Left lung (tissue), 10 donors: Measurements from ENCODE around the gene HNRNPH1. TPM values are rescaled to one million over a fixed set of nuclear protein-coding genes. Genes with fewer than 3 reads are reported as not detected.

Experiments
- ATAC-seq: fragments of 200-7000 bp; cut with Tn5 transposase; one replicate; pipeline ENCODE4 v1.9.1; 2020; ENCODE audit warnings: moderate library complexity
- DNase-seq, 4 donors: peaks; one replicate each; pipeline ENCODE4 v3.0.0-alpha.2; 2013 to 2020
- H3K27ac ChIP-seq, 2 donors: fragments of 200-600 bp; sonication (generic) in 1 of 2; one replicate each; pipeline versions ENCODE4 v1.5.0 to v1.8.0; 2020 to 2021
- H3K27me3 ChIP-seq, 2 donors: fragments of 200-600 bp; sonication (generic) in 1 of 2; one replicate each; pipeline versions ENCODE4 v1.5.0 to v1.8.0; 2020 to 2021
- H3K36me3 ChIP-seq, 2 donors: fragments of 200-600 bp; sonication (generic) in 1 of 2; one replicate each; pipeline versions ENCODE4 v1.5.0 to v1.8.0; 2020 to 2021
- H3K4me1 ChIP-seq, 2 donors: fragments of 200-600 bp; one replicate each; pipeline ENCODE4 v1.8.0; 2021
- H3K4me3 ChIP-seq, 2 donors: fragments of 200-600 bp; sonication (generic) in 1 of 2; one replicate each; pipeline versions ENCODE4 v1.5.0 to v1.8.0; 2020 to 2021; ENCODE audit warnings: mild to moderate bottlenecking in 1 of 2
- H3K9me3 ChIP-seq, 2 donors: fragments of 200-600 bp; sonication (generic) in 1 of 2; one replicate each; pipeline versions ENCODE4 v1.5.0 to v1.8.0; 2020 to 2021
- intact Hi-C, 2 donors: fragments of 100-400 bp; cut with DNase I; formaldehyde crosslinking; loops; one replicate each; pipeline versions ENCODE4 v1.11.2 to v1.14.2; 2022
- polyA plus RNA-seq, 6 donors: library from polyadenylated mRNA; unstranded; fragments of 120-200 nt; gene quantifications; one replicate each; pipeline ENCODE4 v1.2.1, GENCODE V29; 2013; ENCODE audit not compliant: insufficient read length in 6 of 6
- total RNA-seq, 2 donors: library from RNA; stranded (reverse); fragmentation: NEBNext Ultra II Directional; extraction: Animal tissue kit (Norgen Biotek cat#: 25700); gene quantifications; one replicate each; pipeline ENCODE4 v1.2.1, GENCODE V29; 2021
- TF ChIP-seq, protein P1 (sequence below), 2 donors: fragments of 200-600 bp; sonication (generic) in 1 of 2; IDR thresholded peaks; one replicate each; pipeline versions ENCODE4 v1.5.0 to v1.8.0; 2021; ENCODE audit warnings: antibody characterized with exemption in 2 of 2
- donor health status: DM: no; HTN: yes; CAD: no.
- donor health status: DM: no; HTN: no; CAD: no.

The HNRNPH1 gene
- total and polyA plus RNA-seq, 8 donors, result 404 to 2,002 (median 1,624) TPM

DNA sequence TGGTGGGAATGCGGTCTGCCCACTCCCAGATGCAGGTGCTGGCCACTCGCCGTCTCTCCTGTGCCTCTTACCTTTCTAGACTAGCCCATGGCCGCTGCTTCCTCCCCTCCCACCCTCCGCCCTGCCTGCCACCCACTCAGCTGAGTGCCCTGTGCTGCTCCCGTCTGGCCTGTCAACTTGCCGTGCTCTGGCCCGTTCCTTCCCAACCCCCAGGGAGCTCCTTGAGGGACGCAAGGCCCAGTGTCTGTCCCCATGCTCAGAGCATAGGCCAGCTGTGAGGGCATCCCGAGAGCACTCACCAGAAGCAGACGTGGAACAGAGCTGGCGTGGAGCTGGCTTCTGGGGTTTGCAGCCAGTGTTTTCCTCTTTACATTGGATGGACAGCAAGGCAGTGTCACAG, 20.2 kb downstream of the HNRNPH1 start:
- peaks cover 0 to 100% of the 10 kb centered on the region in 2 donors for H3K36me3 ChIP-seq

DNA sequence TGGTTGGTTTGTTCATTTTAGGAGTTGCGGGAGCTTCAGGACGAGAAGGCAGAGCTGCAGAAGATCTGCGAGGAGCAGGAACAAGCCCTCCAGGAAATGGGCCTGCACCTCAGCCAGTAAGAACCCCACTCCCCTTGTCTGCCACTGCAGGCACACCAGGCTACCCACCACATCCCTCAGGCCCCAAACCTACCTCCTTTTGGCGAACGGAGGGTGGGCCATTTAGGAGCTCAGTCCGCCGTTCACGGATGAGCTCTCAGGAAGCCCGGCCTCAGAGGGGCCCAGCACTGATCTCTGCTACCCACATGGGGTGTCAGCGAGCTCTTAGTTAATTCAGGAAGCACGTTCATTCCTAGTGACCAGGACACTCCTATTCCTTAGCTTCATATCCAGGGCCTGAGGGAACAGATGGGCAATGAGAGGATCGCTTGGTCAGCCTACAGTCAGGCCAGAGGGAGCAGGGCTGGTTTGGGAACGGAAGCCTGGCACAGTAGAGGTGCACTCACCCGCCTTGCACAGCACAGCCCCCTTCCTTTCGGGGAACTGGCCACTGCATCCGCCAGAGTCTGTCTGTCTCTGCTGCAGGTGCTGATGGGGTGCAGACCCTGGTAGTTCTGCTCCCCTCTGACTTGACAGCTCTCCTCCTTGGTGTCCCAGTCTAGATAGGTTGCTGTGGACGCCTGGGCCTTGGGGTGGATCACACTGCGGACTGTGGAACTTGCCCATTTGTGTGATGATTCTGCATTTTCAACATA, 21.4 kb downstream of the HNRNPH1 start:
- TF ChIP-seq, protein P1, sequence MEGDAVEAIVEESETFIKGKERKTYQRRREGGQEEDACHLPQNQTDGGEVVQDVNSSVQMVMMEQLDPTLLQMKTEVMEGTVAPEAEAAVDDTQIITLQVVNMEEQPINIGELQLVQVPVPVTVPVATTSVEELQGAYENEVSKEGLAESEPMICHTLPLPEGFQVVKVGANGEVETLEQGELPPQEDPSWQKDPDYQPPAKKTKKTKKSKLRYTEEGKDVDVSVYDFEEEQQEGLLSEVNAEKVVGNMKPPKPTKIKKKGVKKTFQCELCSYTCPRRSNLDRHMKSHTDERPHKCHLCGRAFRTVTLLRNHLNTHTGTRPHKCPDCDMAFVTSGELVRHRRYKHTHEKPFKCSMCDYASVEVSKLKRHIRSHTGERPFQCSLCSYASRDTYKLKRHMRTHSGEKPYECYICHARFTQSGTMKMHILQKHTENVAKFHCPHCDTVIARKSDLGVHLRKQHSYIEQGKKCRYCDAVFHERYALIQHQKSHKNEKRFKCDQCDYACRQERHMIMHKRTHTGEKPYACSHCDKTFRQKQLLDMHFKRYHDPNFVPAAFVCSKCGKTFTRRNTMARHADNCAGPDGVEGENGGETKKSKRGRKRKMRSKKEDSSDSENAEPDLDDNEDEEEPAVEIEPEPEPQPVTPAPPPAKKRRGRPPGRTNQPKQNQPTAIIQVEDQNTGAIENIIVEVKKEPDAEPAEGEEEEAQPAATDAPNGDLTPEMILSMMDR (IDR thresholded peaks at IDR 0.05), result no peak
- no peak for DNase-seq
- H3K36me3 ChIP-seq, result peaks cover 0 to 100% of the 10 kb centered on the region in 2 donors

More for the DNA sequence above, 20.2 kb downstream of the HNRNPH1 start:
- DNase-seq (no peak), ATAC-seq (no peak)
- Histone ChIP-seq H3K9me3 (no peaks in the 10 kb centered on the region), H3K27ac (no peak overlapping the region), H3K4me3 (no peak overlapping the region), H3K27me3 (no peaks in the 10 kb centered on the region), H3K4me1 (peaks cover 0 to 8% of the 10 kb centered on the region in 2 donors)
- intact Hi-C loops, result no loop called here
- TF ChIP-seq, protein P1 (IDR thresholded peaks at IDR 0.05), result no peak

DNA sequence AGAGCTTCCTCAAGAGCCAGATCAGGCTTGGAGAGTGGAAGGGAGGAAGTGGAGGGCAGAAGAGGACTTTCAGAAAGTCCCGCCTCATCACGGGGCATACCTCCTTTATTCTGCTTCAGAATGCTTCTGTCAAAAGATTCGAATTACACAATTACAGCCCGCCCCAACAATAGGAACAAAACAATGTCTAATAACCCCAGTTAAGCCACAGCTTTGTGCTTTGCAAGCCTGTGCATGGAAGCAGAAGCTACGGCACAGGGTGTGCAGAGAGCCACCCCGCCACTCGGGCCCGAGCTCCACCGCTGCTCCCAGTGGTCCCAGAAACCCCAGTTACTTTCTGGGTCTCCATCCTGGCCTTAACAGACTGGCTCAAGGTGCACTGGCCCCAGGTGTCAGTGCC, 23.5 kb downstream of the HNRNPH1 start:
- intact Hi-C loops, result no loop called here
- TF ChIP-seq, protein P1 (IDR thresholded peaks at IDR 0.05), result no peak
- Histone ChIP-seq H3K27me3 (no peaks in the 10 kb centered on the region), H3K36me3 (peaks cover 0 to 100% of the 10 kb centered on the region in 2 donors), H3K4me1 (peaks cover 0 to 8% of the 10 kb centered on the region in 2 donors), H3K4me3 (no peak overlapping the region), H3K27ac (no peak overlapping the region), H3K9me3 (no peaks in the 10 kb centered on the region)
- ATAC-seq (peak; percentile 63), DNase-seq (no peak)

More for the DNA sequence above, 21.4 kb downstream of the HNRNPH1 start:
- ATAC-seq, result no peak
- Histone ChIP-seq H3K27ac (no peak overlapping the region), H3K4me3 (no peak overlapping the region), H3K9me3 (no peaks in the 10 kb centered on the region), H3K4me1 (peaks cover 0 to 8% of the 10 kb centered on the region in 2 donors), H3K27me3 (no peaks in the 10 kb centered on the region)
- intact Hi-C loops, result no loop called here

DNA sequence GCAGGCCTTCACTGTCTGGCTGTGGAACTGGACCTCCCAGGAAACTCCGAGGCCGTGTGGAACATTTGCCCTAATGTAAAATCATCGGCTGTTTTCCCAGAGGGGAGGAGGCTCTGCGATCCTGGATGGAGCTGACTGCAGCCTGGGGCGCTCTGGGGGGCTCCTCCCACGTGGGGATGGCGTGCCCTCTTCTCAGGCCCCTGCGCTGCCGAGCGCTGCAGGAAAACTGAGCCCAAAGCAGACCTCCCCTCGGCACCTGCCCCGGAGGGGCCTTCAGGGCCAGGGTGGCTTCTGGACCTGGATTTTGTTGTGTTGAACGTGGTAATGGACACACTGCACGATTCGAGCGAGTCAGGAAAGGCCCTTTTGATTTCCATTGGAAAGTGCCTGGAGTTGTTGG, 23.9 kb downstream of the HNRNPH1 start:
- Histone ChIP-seq H3K4me1 (peaks cover 0 to 8% of the 10 kb centered on the region in 2 donors), H3K27ac (no peak overlapping the region), H3K4me3 (no peak overlapping the region), H3K9me3 (no peaks in the 10 kb centered on the region), H3K36me3 (peaks cover 0 to 100% of the 10 kb centered on the region in 2 donors), H3K27me3 (no peaks in the 10 kb centered on the region)
- DNase-seq, result no peak
- TF ChIP-seq, protein P1 (IDR thresholded peaks at IDR 0.05), result no peak
- intact Hi-C loops, result no loop called here
- ATAC-seq, result no peak

DNA sequence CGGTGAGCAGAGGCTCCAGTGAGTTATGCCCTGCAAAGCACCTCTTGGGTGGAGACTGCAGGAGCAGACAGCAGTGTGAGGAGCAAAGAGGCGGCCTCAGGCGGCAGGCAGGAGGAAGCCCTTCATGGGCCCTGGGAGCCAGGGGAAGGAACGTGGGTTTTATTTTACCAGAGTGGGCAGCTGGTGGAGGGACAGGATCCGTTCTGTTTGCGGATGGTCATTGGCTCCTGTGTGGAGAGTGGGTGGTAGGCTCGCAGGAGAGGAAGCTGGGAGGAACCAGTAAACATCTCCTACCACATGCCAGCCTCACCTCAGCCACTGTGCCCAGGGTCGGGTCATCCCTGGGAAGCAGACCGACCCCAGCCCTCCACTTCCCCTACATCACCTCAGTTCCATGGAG, 24.4 kb downstream of the HNRNPH1 start:
- peaks cover 0 to 100% of the 10 kb centered on the region in 2 donors for H3K36me3 ChIP-seq
- peaks cover 0 to 8% of the 10 kb centered on the region in 2 donors for H3K4me1 ChIP-seq
- no peak overlapping the region for H3K27ac ChIP-seq
- intact Hi-C loops, result no loop called here
- H3K4me3 ChIP-seq, result no peak overlapping the region
- H3K9me3 ChIP-seq, result no peaks in the 10 kb centered on the region
- no peaks in the 10 kb centered on the region for H3K27me3 ChIP-seq
- ATAC-seq (no peak), DNase-seq (no peak)
- TF ChIP-seq, protein P1 (IDR thresholded peaks at IDR 0.05), result no peak
